ENCODE data around the gene PHLPP1.

- TF ChIP-seq POLR2AphosphoS5 (IDR thresholded peaks at IDR 0.05) (no peak), CTCF (IDR thresholded peaks at IDR 0.05) (no peak), POLR2A (IDR thresholded peaks at IDR 0.05) (no peak), EP300 (IDR thresholded peaks at IDR 0.05) (no peak)
These were observed 135.4 kb downstream of the PHLPP1 start for GRCh38 chr18:62850619-62851306.

All from stomach (tissue), 4 donors.